ENCODE data around the gene GBE1.
A peak's percentile ranks its signal among the peaks of the same experiment; 100 is the strongest.

The GBE1 gene

GRCh38 chr3:81643721-81644120 is 117.7 kb downstream of the GBE1 start:
- no peaks in the 10 kb centered on the region for H3K27me3 ChIP-seq (replicated peaks; ENCODE audit: insufficient read depth, low read length)
- no peaks in the 10 kb centered on the region for H3K36me3 ChIP-seq (replicated peaks; ENCODE audit: insufficient read depth, low read length)
- no peaks in the 10 kb centered on the region for H3F3A ChIP-seq (ENCODE audit: insufficient read depth, low read length)
- no peak overlapping the region for H3K4me3 ChIP-seq (ENCODE audit: low read length)
- DNase-seq, result no peak
- H3K4me2 ChIP-seq (ENCODE audit: low read depth, low read length), result no peak overlapping the region
- no peaks in the 10 kb centered on the region for H3K4me1 ChIP-seq (ENCODE audit: low read length)
- H3K79me2 ChIP-seq (ENCODE audit: low read length), result no peaks in the 10 kb centered on the region
- no peak overlapping the region for H3K9ac ChIP-seq (ENCODE audit: low read length)
- no peaks in the 10 kb centered on the region for H4K20me1 ChIP-seq (ENCODE audit: insufficient read depth, low read length)
- H3K27ac ChIP-seq (ENCODE audit: low read length), result no peak overlapping the region
- TF ChIP-seq EZH2phosphoT487 (IDR thresholded peaks at IDR 0.05; ENCODE audit: low read length), result no peak
- no peak for TF ChIP-seq EZH2 (optimal IDR thresholded peaks at IDR 0.05; ENCODE audit: low read depth, low read length)
- TF ChIP-seq, protein P1, sequence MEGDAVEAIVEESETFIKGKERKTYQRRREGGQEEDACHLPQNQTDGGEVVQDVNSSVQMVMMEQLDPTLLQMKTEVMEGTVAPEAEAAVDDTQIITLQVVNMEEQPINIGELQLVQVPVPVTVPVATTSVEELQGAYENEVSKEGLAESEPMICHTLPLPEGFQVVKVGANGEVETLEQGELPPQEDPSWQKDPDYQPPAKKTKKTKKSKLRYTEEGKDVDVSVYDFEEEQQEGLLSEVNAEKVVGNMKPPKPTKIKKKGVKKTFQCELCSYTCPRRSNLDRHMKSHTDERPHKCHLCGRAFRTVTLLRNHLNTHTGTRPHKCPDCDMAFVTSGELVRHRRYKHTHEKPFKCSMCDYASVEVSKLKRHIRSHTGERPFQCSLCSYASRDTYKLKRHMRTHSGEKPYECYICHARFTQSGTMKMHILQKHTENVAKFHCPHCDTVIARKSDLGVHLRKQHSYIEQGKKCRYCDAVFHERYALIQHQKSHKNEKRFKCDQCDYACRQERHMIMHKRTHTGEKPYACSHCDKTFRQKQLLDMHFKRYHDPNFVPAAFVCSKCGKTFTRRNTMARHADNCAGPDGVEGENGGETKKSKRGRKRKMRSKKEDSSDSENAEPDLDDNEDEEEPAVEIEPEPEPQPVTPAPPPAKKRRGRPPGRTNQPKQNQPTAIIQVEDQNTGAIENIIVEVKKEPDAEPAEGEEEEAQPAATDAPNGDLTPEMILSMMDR (IDR thresholded peaks at IDR 0.05; ENCODE audit: low read length), result peak; percentile 32
- no peaks in the 10 kb centered on the region for H3K9me3 ChIP-seq (replicated peaks; ENCODE audit: insufficient read depth, low read length)
- H3K9me2 ChIP-seq (replicated peaks; ENCODE audit: insufficient read depth, low read length), result no peaks in the 10 kb centered on the region
- H2AFZ ChIP-seq (ENCODE audit: low read length), result no peak overlapping the region

DNA sequence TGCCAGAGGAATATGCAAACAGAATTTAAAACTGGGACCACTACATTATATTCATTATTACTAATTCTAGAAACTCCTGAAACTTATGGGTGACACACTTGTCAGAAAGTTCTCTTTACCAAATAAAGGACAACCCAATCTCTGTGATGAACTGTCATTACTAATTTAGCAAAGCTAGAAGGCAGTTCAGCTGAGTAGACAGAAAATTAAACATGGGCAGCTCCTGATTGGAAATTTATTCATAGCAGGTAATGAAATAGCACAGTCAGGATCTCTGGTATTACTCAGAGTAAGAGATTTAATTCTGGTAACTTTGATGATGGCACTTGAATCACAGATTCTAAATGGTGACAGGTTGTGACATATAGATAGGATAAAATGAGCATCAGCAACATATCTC is 123.0 kb downstream of the GBE1 start:
- Histone ChIP-seq H3K4me1 (ENCODE audit: low read length) (no peaks in the 10 kb centered on the region), H3K9me3 (replicated peaks; ENCODE audit: insufficient read depth, low read length) (no peaks in the 10 kb centered on the region), H3K9me2 (replicated peaks; ENCODE audit: insufficient read depth, low read length) (no peaks in the 10 kb centered on the region), H3K27ac (ENCODE audit: low read length) (no peak overlapping the region), H3F3A (ENCODE audit: insufficient read depth, low read length) (no peaks in the 10 kb centered on the region), H3K27me3 (replicated peaks; ENCODE audit: insufficient read depth, low read length) (no peaks in the 10 kb centered on the region), H2AFZ (ENCODE audit: low read length) (no peak overlapping the region), H3K4me2 (ENCODE audit: low read depth, low read length) (no peak overlapping the region), H3K36me3 (replicated peaks; ENCODE audit: insufficient read depth, low read length) (no peaks in the 10 kb centered on the region), H3K4me3 (ENCODE audit: low read length) (no peak overlapping the region), H4K20me1 (ENCODE audit: insufficient read depth, low read length) (no peaks in the 10 kb centered on the region), H3K9ac (ENCODE audit: low read length) (no peak overlapping the region), H3K79me2 (ENCODE audit: low read length) (no peaks in the 10 kb centered on the region)
- TF ChIP-seq EZH2phosphoT487 (IDR thresholded peaks at IDR 0.05; ENCODE audit: low read length), result no peak
- no peak for TF ChIP-seq EZH2 (optimal IDR thresholded peaks at IDR 0.05; ENCODE audit: low read depth, low read length)
- TF ChIP-seq, protein P1 (IDR thresholded peaks at IDR 0.05; ENCODE audit: low read length), result no peak
- no peak for DNase-seq

DNA sequence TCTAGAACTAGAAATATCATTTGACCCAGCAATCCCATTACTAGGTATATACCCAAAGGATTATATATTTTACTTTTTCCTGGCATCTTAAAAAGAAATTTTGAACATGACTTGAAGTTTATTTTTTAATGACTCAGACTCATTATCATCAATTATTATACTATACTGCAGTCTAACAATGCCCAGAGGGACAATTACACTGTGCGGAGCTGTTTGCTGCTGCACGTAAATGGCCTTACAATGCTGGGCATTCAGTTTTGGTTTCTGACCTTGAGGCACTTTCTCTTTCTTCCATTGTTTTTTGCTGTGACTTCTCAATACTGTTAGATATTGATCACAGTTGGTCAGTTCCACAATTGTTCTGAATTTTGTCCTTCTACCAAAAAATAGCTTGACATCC is 128.8 kb downstream of the GBE1 start:
- Histone ChIP-seq H3F3A (ENCODE audit: insufficient read depth, low read length) (no peaks in the 10 kb centered on the region), H3K79me2 (ENCODE audit: low read length) (no peaks in the 10 kb centered on the region), H3K9me3 (replicated peaks; ENCODE audit: insufficient read depth, low read length) (no peaks in the 10 kb centered on the region), H3K4me2 (ENCODE audit: low read depth, low read length) (no peak overlapping the region), H3K27me3 (replicated peaks; ENCODE audit: insufficient read depth, low read length) (no peaks in the 10 kb centered on the region), H3K4me3 (ENCODE audit: low read length) (no peak overlapping the region), H3K9me2 (replicated peaks; ENCODE audit: insufficient read depth, low read length) (no peaks in the 10 kb centered on the region), H4K20me1 (ENCODE audit: insufficient read depth, low read length) (no peaks in the 10 kb centered on the region), H3K36me3 (replicated peaks; ENCODE audit: insufficient read depth, low read length) (no peaks in the 10 kb centered on the region), H3K9ac (ENCODE audit: low read length) (no peak overlapping the region), H2AFZ (ENCODE audit: low read length) (no peak overlapping the region), H3K27ac (ENCODE audit: low read length) (no peak overlapping the region), H3K4me1 (ENCODE audit: low read length) (no peaks in the 10 kb centered on the region)
- no peak for DNase-seq
- TF ChIP-seq EZH2 (optimal IDR thresholded peaks at IDR 0.05; ENCODE audit: low read depth, low read length) (no peak), EZH2phosphoT487 (IDR thresholded peaks at IDR 0.05; ENCODE audit: low read length) (no peak)
- TF ChIP-seq, protein P1 (IDR thresholded peaks at IDR 0.05; ENCODE audit: low read length), result no peak

Measured in MM.1S (cell line).